ENCODE data around the gene PPP2R5C. TPM values are rescaled to one million over a fixed set of nuclear protein-coding genes. Genes with fewer than 3 reads are reported as not detected.
"Not testable (repeated sequence)": the region's sequence is repeated elsewhere in the genome, so short reads cannot be mapped to it uniquely, and the experiment has no call there.

Gene PPP2R5C
- 92.8 and 93.0 TPM in 2 replicates for total RNA-seq (2021)
- long read RNA-seq, full-length matches to known transcripts = 135 of 200 reads
- long read RNA-seq, partial matches to known transcripts = 50 of 200 reads
- long read RNA-seq, other reads (novel, unspliced or antisense) = 15 of 200 reads

DNA sequence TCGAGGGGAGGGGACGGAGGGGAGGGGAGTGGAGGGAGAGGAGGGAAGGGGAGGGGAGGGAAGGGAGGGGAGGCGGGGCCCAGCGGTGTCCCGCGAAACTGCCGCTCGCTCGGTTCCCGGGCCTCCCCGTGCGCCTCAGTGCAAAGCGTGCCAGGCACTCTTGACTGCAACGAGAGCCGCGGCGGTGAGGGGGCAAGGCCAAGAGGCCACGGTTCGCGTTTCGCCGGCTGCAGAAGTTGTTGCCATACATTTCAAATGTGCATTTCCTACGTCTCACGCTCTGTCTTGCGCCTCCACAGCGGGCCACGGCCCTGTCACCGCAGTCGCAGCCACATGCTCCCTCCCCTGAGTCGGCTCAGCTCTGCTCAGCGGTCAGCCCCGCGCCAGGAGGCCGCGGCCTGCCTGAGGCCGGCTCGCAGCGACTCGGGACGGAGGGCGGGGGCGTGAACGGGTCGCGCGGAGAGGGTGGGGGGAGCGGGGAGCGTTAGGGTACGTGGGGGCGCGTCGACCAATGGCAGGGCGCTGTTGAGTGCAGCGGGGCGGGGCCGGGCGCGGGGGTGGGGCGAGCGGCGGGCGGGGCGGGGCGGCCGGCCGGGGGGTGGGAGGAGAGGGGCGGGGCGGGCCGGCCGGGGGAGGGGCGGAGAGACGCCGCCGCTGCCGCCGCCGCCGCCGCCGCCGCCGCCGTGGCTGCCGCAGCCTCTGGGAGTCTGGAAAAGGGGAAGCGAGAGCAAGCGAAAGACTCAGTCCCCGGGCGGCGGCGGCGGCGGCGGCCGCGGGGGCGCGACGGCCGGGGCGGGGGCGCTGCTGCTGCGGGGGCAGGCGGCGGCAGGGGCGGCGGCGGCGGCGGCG is at the start of gene PPP2R5C:
Gene PPP2R5C (plus strand): TSS at position 678 of the 849 bp plus-strand sequence. CDS start 185 bp downstream, outside the sequence.
- Mint-ChIP-seq H3K27ac (no peak within 1 kb of the TSS), H3K4me3 (peak within 1 kb of the TSS; percentile 84 to 95), H3K9me3 (no peaks in the 10 kb centered on the region), H3K36me3 (ENCODE audit: insufficient read depth in 1 of 3, low read depth in 3 of 3) (peaks cover 0 to 8% (median 6%) of the 10 kb centered on the region in 3 experiments; a peak in 3 of 7 replicates), H3K27me3 (ENCODE audit: low read depth) (peaks cover 38% of the 10 kb centered on the region), H3K4me1 (peaks cover 14 to 15% of the 10 kb centered on the region in 2 experiments)
- H3K27ac ChIP-seq (ENCODE audit: insufficient read length, low read depth, low read length) = no peak within 1 kb of the TSS
- no peak within 1 kb of the TSS for H4K91ac ChIP-seq (ENCODE audit: insufficient read length, low read depth, low read length)
- H3K4me1 ChIP-seq (ENCODE audit: insufficient read depth, low read length) = no peaks in the 10 kb centered on the region
- H4K8ac ChIP-seq (replicated peaks; ENCODE audit: insufficient read length, low read depth, low read length) = no peak within 1 kb of the TSS
- no peaks in the 10 kb centered on the region for H3K9me3 ChIP-seq (ENCODE audit: control insufficient read depth, low read depth, low read length)
- no peak within 1 kb of the TSS for H2AFZ ChIP-seq (ENCODE audit: low read length)
- H2BK120ac ChIP-seq (ENCODE audit: low read depth, low read length, poor library complexity, severe bottlenecking) = no peak within 1 kb of the TSS
- 0 out of 2 replicates have a peak within 1 kb of the TSS, but pooled peaks have one; percentile 1 for H3K14ac ChIP-seq (ENCODE audit: insufficient read depth, low read length)
- no peak within 1 kb of the TSS for H3K18ac ChIP-seq (ENCODE audit: insufficient read length, low read depth, low read length)
- H3K79me2 ChIP-seq (ENCODE audit: insufficient read depth, low read length) = no peaks in the 10 kb centered on the region
- H3K23ac ChIP-seq (ENCODE audit: insufficient read length, low read depth, low read length) = no peak within 1 kb of the TSS
- H4K20me1 ChIP-seq (ENCODE audit: control insufficient read depth, insufficient read depth, insufficient read length) = no peaks in the 10 kb centered on the region
- H3K4ac ChIP-seq (ENCODE audit: low read depth, low read length) = no peak within 1 kb of the TSS
- peak within 1 kb of the TSS; percentile 66 for H3K4me2 ChIP-seq (ENCODE audit: insufficient read depth, insufficient read length, low read length)
- WGBS (ENCODE audit: extremely low coverage, insufficient read length, low lambda C conversion rate) = no CpG with 5 or more reads among the region's 110 CpGs
- H3K27me3 ChIP-seq (ENCODE audit: insufficient read depth, low read length) = peaks cover 4% of the 10 kb centered on the region; the same call in 1 of the 2 replicates
- H4K5ac ChIP-seq (ENCODE audit: insufficient read length, low read depth, low read length) = no peak within 1 kb of the TSS
- no peak within 1 kb of the TSS for H2BK20ac ChIP-seq (ENCODE audit: low read depth, low read length, poor library complexity, severe bottlenecking)
- H3T11ph ChIP-seq (ENCODE audit: low read length) = no peak within 1 kb of the TSS
- H3K79me1 ChIP-seq (ENCODE audit: insufficient read depth, low read depth, low read length, poor library complexity, severe bottlenecking) = no peaks in the 10 kb centered on the region
- TF ChIP-seq, protein P1, sequence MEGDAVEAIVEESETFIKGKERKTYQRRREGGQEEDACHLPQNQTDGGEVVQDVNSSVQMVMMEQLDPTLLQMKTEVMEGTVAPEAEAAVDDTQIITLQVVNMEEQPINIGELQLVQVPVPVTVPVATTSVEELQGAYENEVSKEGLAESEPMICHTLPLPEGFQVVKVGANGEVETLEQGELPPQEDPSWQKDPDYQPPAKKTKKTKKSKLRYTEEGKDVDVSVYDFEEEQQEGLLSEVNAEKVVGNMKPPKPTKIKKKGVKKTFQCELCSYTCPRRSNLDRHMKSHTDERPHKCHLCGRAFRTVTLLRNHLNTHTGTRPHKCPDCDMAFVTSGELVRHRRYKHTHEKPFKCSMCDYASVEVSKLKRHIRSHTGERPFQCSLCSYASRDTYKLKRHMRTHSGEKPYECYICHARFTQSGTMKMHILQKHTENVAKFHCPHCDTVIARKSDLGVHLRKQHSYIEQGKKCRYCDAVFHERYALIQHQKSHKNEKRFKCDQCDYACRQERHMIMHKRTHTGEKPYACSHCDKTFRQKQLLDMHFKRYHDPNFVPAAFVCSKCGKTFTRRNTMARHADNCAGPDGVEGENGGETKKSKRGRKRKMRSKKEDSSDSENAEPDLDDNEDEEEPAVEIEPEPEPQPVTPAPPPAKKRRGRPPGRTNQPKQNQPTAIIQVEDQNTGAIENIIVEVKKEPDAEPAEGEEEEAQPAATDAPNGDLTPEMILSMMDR (conservative IDR thresholded peaks at IDR 0.05) = no peak
- H2BK5ac ChIP-seq (ENCODE audit: insufficient read length, low read length) = no peak within 1 kb of the TSS
- H2BK15ac ChIP-seq (ENCODE audit: low read depth, low read length) = no peak within 1 kb of the TSS
- H2BK12ac ChIP-seq (ENCODE audit: insufficient read length, low read depth, low read length) = no peak within 1 kb of the TSS
- DNase-seq = peak; percentile 89
- H3K56ac ChIP-seq (ENCODE audit: insufficient read length, low read depth, low read length) = no peak within 1 kb of the TSS
- H3K9ac ChIP-seq (ENCODE audit: extremely low read depth, insufficient read length, low read length) = peak within 1 kb of the TSS; percentile 9
- no peak within 1 kb of the TSS for H2AK5ac ChIP-seq (ENCODE audit: insufficient read length, low read length)
- H3K23me2 ChIP-seq (ENCODE audit: insufficient read length, low read depth, low read length, poor library complexity, severe bottlenecking) = peaks cover 8% of the 10 kb centered on the region

DNA sequence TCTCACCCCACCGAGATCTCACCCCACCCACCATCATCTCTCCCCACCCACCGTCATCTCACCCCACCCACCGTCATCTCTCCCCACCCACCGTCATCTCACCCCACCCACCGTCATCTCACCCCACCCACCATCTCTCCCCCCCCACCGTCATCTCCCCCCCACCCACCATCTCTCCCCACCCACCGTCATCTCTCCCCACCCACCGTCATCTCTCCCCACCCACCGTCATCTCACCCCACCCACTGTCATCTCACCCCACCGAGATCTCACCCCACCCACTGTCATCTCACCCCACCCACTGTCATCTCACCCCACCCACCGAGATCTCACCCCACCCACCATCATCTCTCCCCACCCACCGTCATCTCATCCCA is 49.7 kb upstream of the PPP2R5C start:
- WGBS (ENCODE audit: extremely low coverage, insufficient read length, low lambda C conversion rate) = no CpG with 5 or more reads among the region's 12 CpGs
- not testable (repeated sequence) for H3K56ac ChIP-seq (ENCODE audit: insufficient read length, low read depth, low read length); H3K27me3 ChIP-seq (ENCODE audit: insufficient read depth, low read length); H4K91ac ChIP-seq (ENCODE audit: insufficient read length, low read depth, low read length); H2BK20ac ChIP-seq (ENCODE audit: low read depth, low read length, poor library complexity, severe bottlenecking); H4K5ac ChIP-seq (ENCODE audit: insufficient read length, low read depth, low read length); H3K23me2 ChIP-seq (ENCODE audit: insufficient read length, low read depth, low read length, poor library complexity, severe bottlenecking); H3K18ac ChIP-seq (ENCODE audit: insufficient read length, low read depth, low read length); H3K79me2 ChIP-seq (ENCODE audit: insufficient read depth, low read length); DNase-seq; H3K4me1 ChIP-seq (ENCODE audit: insufficient read depth, low read length); H4K8ac ChIP-seq (replicated peaks; ENCODE audit: insufficient read length, low read depth, low read length); H2BK15ac ChIP-seq (ENCODE audit: low read depth, low read length); H3K79me1 ChIP-seq (ENCODE audit: insufficient read depth, low read depth, low read length, poor library complexity, severe bottlenecking); H3K4me2 ChIP-seq (ENCODE audit: insufficient read depth, insufficient read length, low read length); H3K9me3 Mint-ChIP-seq; H2BK120ac ChIP-seq (ENCODE audit: low read depth, low read length, poor library complexity, severe bottlenecking); H3K14ac ChIP-seq (ENCODE audit: insufficient read depth, low read length); H3K9ac ChIP-seq (ENCODE audit: extremely low read depth, insufficient read length, low read length); H3T11ph ChIP-seq (ENCODE audit: low read length); H2BK12ac ChIP-seq (ENCODE audit: insufficient read length, low read depth, low read length); H2AK5ac ChIP-seq (ENCODE audit: insufficient read length, low read length); H2BK5ac ChIP-seq (ENCODE audit: insufficient read length, low read length); H3K4me3 Mint-ChIP-seq; H3K9me3 ChIP-seq (ENCODE audit: control insufficient read depth, low read depth, low read length); H3K27ac ChIP-seq (ENCODE audit: insufficient read length, low read depth, low read length); H2AFZ ChIP-seq (ENCODE audit: low read length); H3K27ac Mint-ChIP-seq; H4K20me1 ChIP-seq (ENCODE audit: control insufficient read depth, insufficient read depth, insufficient read length); H3K36me3 Mint-ChIP-seq (ENCODE audit: insufficient read depth in 1 of 3, low read depth in 3 of 3); H3K23ac ChIP-seq (ENCODE audit: insufficient read length, low read depth, low read length); H3K4ac ChIP-seq (ENCODE audit: low read depth, low read length)
- peaks cover 21 to 31% of the 10 kb centered on the region in 2 experiments for H3K4me1 Mint-ChIP-seq
- H3K27me3 Mint-ChIP-seq (ENCODE audit: low read depth) = peaks cover 13% of the 10 kb centered on the region
